ENCODE results near the gene L3HYPDH.

L3HYPDH gene

DNA sequence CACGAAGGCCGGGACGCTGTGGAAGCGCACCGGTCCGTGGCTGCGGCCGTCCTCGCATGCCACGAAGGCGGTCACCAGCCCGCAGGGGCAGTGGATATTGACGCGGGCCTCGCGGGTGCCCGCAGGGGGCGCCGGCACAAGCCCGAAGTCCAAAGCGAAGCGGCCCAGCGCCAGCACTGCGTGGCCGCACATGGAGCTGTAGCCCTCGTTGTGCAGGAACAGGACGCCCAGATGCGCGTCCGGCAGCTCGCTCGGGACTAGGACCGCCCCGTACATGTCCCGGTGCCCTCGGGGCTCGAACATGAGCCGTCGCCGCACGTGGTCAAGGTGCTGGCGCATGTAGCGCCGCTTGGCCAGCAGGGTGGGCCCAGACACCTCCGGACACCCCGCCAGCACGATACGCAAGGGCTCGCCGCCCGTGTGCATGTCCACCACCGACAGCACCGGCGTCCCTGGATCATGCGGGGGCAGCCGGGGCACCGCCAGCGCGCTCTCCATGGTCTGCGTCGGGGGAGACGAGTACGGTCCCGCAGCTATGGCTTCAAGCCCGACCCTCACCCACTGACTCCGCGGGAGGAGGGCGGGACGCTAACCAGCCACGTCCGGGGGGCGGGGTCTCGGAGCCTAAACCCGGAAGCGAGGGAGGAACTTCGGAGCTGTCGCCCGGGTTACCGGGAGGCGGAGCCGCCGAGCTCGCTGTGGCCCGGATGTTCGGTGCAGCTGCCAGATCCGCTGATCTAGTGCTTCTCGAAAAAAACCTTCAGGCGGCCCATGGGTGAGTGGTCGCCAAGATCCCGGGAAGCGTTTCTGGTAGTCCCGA is at the start of gene L3HYPDH, which contains the start of gene JKAMP:
Gene L3HYPDH (minus strand): TSS at position 590 of the 820 bp plus-strand sequence. CDS start 92 bp downstream, at position 498.
Gene JKAMP (plus strand): TSS at position 699 of the 820 bp plus-strand sequence. CDS start 73 bp downstream, at position 772.
- peak; percentile 51 for TF ChIP-seq CTCF (IDR thresholded peaks at IDR 0.05; ENCODE audit: low read depth, low read length, missing control alignments)
- peak within 1 kb of the TSS; percentile 98 for H3K4me3 ChIP-seq (ENCODE audit: low read depth, low read length)
- peak; percentile 80 for DNase-seq (ENCODE audit: low read depth)

- no peak for TF ChIP-seq CTCF (IDR thresholded peaks at IDR 0.05; ENCODE audit: low read depth, low read length, missing control alignments)
- no peak for DNase-seq (ENCODE audit: low read depth)
- no peak overlapping the region for H3K4me3 ChIP-seq (ENCODE audit: low read depth, low read length)
Observed at GRCh38 chr14:59532419-59532818, 48.2 kb upstream of the L3HYPDH start.

- no peak for TF ChIP-seq CTCF (IDR thresholded peaks at IDR 0.05; ENCODE audit: low read depth, low read length, missing control alignments)
- DNase-seq (ENCODE audit: low read depth) = no peak
- no peak overlapping the region for H3K4me3 ChIP-seq (ENCODE audit: low read depth, low read length)
Observed at GRCh38 chr14:59530349-59530748, 46.1 kb upstream of the L3HYPDH start.

- TF ChIP-seq CTCF (IDR thresholded peaks at IDR 0.05; ENCODE audit: low read depth, low read length, missing control alignments) = no peak
- DNase-seq (ENCODE audit: low read depth) = no peak
- no peak overlapping the region for H3K4me3 ChIP-seq (ENCODE audit: low read depth, low read length)
Observed at GRCh38 chr14:59529189-59529588, 45.0 kb upstream of the L3HYPDH start.

DNA sequence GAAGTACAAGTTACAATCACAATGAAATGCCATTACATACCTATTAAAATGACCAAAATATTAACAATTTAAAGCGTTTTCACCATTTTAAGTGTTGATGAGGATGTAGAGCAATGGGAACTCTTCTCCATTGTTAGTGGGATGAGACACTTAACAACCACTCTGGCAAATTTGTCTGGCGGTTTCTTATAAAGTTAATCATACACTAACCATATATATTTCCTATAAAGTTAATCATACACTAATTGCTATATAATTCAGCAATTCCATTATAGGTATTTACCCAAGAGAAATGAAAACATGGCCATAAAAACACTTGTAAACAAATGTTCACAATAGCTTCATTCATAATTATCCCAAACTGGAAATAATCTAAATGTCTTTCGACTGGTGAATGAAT is 36.0 kb upstream of the L3HYPDH start:
- H3K4me3 ChIP-seq (ENCODE audit: low read depth, low read length) = no peak overlapping the region
- DNase-seq (ENCODE audit: low read depth) = no peak
- no peak for TF ChIP-seq CTCF (IDR thresholded peaks at IDR 0.05; ENCODE audit: low read depth, low read length, missing control alignments)

- TF ChIP-seq CTCF (IDR thresholded peaks at IDR 0.05; ENCODE audit: low read depth, low read length, missing control alignments) = peak; percentile 69
- DNase-seq (ENCODE audit: low read depth) = no peak
- no peak overlapping the region for H3K4me3 ChIP-seq (ENCODE audit: low read depth, low read length)
Observed at GRCh38 chr14:59511916-59512575, 27.8 kb upstream of the L3HYPDH start.
